ENCODE measurements around the gene PIK3C2G. TPM values are rescaled to one million over a fixed set of nuclear protein-coding genes. Genes with fewer than 3 reads are reported as not detected.

The PIK3C2G gene
- polyA plus RNA-seq, 1 donor (not counting 4 experiments of a cell fraction or from before 2014, with no cell fraction given): 3.7 TPM

DNA sequence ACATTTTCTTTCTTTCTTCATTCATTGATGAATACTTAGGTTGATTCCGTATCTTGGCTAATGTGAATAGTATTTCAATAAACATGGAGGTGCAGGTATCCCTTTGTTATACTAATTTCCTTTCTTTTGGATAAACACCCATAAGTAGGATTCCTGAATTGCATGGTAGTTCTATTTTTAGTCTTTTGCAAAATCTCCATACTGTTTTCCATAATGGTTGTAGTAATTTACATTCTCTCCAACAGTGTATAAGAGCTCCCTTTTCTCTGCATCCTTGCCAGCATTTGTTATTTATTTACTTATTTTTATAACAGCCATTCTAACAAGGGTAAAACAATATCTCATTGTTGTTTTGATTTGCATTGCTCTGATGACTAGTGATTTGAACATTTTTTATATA, 36.6 kb downstream of the PIK3C2G start:
- Histone ChIP-seq H3K79me2 (ENCODE audit: control insufficient read depth, insufficient read depth, low read length) (no peaks in the 10 kb centered on the region), H3K4me2 (ENCODE audit: control insufficient read depth, extremely low read depth, insufficient read depth, low read depth, low read length) (no peak overlapping the region), H3K27ac (ENCODE audit: control insufficient read depth, insufficient read depth, low read length) (no peak overlapping the region), H3K36me3 (ENCODE audit: control insufficient read depth in 2 of 2, extremely low read depth in 1 of 2, insufficient read depth in 2 of 2, low read length in 2 of 2) (no peaks in the 10 kb centered on the region), H3K27me3 (ENCODE audit: control insufficient read depth, extremely low read depth, insufficient read depth, low read length) (no peaks in the 10 kb centered on the region), H3K9me1 (ENCODE audit: control insufficient read depth, extremely low read depth, insufficient read depth, low read length) (no peaks in the 10 kb centered on the region), H4K20me1 (ENCODE audit: control insufficient read depth, extremely low read depth, insufficient read depth, low read length) (no peaks in the 10 kb centered on the region), H3K9ac (ENCODE audit: control insufficient read depth, extremely low read depth, insufficient read depth, low read length) (no peak overlapping the region), H3K4me1 (ENCODE audit: control insufficient read depth, extremely low read depth, insufficient read depth, low read length) (peaks cover 7% of the 10 kb centered on the region), H3K4me3 (ENCODE audit: control insufficient read depth in 2 of 3, extremely low read depth in 1 of 3, insufficient read depth in 2 of 3, low read depth in 1 of 3, low read length in 3 of 3) (no peak overlapping the region), H3K9me3 (ENCODE audit: control insufficient read depth, low read depth, low read length) (no peaks in the 10 kb centered on the region), H2AFZ (ENCODE audit: control insufficient read depth, low read length) (no peak overlapping the region)
- DNase-seq (ENCODE audit: low read depth, low spot score) (no peak), FAIRE-seq (no peak)
- TF ChIP-seq EZH2 (IDR thresholded peaks at IDR 0.05; ENCODE audit: low read length): no peak
- TF ChIP-seq, protein P1, sequence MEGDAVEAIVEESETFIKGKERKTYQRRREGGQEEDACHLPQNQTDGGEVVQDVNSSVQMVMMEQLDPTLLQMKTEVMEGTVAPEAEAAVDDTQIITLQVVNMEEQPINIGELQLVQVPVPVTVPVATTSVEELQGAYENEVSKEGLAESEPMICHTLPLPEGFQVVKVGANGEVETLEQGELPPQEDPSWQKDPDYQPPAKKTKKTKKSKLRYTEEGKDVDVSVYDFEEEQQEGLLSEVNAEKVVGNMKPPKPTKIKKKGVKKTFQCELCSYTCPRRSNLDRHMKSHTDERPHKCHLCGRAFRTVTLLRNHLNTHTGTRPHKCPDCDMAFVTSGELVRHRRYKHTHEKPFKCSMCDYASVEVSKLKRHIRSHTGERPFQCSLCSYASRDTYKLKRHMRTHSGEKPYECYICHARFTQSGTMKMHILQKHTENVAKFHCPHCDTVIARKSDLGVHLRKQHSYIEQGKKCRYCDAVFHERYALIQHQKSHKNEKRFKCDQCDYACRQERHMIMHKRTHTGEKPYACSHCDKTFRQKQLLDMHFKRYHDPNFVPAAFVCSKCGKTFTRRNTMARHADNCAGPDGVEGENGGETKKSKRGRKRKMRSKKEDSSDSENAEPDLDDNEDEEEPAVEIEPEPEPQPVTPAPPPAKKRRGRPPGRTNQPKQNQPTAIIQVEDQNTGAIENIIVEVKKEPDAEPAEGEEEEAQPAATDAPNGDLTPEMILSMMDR (optimal IDR thresholded peaks at IDR 0.05 in 1 of 3, IDR thresholded peaks at IDR 0.05 in 1 of 3, conservative IDR thresholded peaks at IDR 0.05 in 1 of 3; ENCODE audit: extremely low read depth in 1 of 3, insufficient read depth in 2 of 3, low read length in 3 of 3): no peak
- dilution Hi-C loops (cut with MboI; ENCODE audit: extremely low pct_ligation_motif_present, low sequenced_read_pairs): no loop called here

DNA sequence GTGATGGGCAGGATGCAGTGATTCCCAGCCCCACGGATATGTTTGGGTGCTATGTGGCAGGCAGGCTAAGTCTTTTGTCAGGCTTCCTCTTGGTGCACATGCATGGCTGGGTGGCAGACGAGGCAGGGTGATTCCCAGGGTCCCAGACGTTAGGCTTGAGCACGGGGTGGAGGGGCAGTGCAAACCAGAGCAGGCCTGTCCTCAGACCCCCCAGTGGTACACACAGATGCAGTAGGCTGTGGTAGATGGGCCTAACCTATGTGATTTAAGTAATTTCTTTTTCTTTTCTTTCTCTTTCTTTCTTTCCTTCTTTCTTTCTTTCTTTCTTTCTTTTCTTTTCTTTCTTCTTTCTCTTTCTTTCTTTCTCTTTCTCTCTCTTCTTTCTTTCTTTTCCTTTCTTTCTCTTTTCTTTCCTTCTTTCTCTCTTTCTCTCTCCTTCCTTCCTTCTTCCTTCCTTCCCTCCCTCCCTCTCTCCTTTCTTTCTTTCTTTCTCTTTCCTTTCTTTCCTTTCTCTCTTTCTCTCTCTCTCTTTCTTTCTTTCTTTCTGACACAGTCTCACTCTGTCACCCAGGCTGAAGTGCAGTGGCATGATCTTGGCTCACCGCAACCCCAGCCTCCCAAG, 41.6 kb downstream of the PIK3C2G start:
- no peak overlapping the region for H2AFZ ChIP-seq (ENCODE audit: control insufficient read depth, low read length)
- FAIRE-seq (no peak), DNase-seq (ENCODE audit: low read depth, low spot score) (no peak)
- no peaks in the 10 kb centered on the region for H3K79me2 ChIP-seq (ENCODE audit: control insufficient read depth, insufficient read depth, low read length)
- no peaks in the 10 kb centered on the region for H3K4me1 ChIP-seq (ENCODE audit: control insufficient read depth, extremely low read depth, insufficient read depth, low read length)
- no peak overlapping the region for H3K4me2 ChIP-seq (ENCODE audit: control insufficient read depth, extremely low read depth, insufficient read depth, low read depth, low read length)
- H3K27ac ChIP-seq (ENCODE audit: control insufficient read depth, insufficient read depth, low read length): no peak overlapping the region
- H3K9me1 ChIP-seq (ENCODE audit: control insufficient read depth, extremely low read depth, insufficient read depth, low read length): no peaks in the 10 kb centered on the region
- H3K9me3 ChIP-seq (ENCODE audit: control insufficient read depth, low read depth, low read length): no peaks in the 10 kb centered on the region
- H3K36me3 ChIP-seq (ENCODE audit: control insufficient read depth in 2 of 2, extremely low read depth in 1 of 2, insufficient read depth in 2 of 2, low read length in 2 of 2): no peaks in the 10 kb centered on the region
- H3K9ac ChIP-seq (ENCODE audit: control insufficient read depth, extremely low read depth, insufficient read depth, low read length): no peak overlapping the region
- H3K27me3 ChIP-seq (ENCODE audit: control insufficient read depth, extremely low read depth, insufficient read depth, low read length): no peaks in the 10 kb centered on the region
- dilution Hi-C loops (cut with MboI; ENCODE audit: extremely low pct_ligation_motif_present, low sequenced_read_pairs): no loop called here
- H3K4me3 ChIP-seq (ENCODE audit: control insufficient read depth in 2 of 3, extremely low read depth in 1 of 3, insufficient read depth in 2 of 3, low read depth in 1 of 3, low read length in 3 of 3): no peak overlapping the region
- no peak for TF ChIP-seq EZH2 (IDR thresholded peaks at IDR 0.05; ENCODE audit: low read length)
- TF ChIP-seq, protein P1 (optimal IDR thresholded peaks at IDR 0.05 in 1 of 3, IDR thresholded peaks at IDR 0.05 in 1 of 3, conservative IDR thresholded peaks at IDR 0.05 in 1 of 3; ENCODE audit: extremely low read depth in 1 of 3, insufficient read depth in 2 of 3, low read length in 3 of 3): no peak
- H4K20me1 ChIP-seq (ENCODE audit: control insufficient read depth, extremely low read depth, insufficient read depth, low read length): no peaks in the 10 kb centered on the region

Measured in keratinocyte (primary cell).